SIG-M5 treated with dmso at 0.1 percent for 504 hours (cell line): ENCODE measurements around the gene MMP23B.

Source experiments
- DNase-seq: peaks from one replicate; lab custom pipeline; 2025; ENCODE audit not compliant: unreplicated experiment; lab: John Stamatoyannopoulos, UW

MMP23B gene

DNA sequence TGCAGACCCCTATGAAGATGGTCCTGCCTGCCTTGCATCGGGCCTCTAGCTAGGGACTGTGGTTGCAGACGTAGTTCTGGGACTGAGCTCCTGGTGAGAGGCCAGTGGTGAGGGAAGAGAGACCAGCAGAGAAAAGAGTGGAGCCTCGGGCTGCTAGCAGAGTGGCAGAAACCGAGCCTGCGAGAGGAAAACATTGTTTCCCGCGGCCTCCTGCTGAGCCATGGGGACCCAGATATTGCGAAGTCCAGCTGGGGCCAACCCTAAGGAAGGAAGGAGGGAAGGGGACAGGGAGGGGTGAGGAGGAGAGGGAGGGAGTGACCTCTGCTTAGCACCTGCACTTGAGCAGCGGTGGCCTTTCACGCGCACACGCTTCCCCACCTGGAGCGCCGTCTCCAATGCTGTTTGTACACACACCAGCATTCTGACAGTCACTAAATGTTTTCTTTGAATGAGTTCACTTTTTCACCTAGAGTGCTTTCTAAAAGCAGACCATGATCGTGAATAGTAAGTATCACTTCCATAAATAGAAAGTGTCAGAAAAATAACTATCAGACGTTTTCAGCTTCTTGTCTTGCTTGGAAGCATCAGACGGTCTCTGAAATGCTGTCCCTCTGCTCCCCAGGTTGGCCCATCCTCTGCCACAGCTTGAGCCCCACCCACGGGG lies 29.5 kb upstream of the MMP23B start:
- no peak for DNase-seq

DNA sequence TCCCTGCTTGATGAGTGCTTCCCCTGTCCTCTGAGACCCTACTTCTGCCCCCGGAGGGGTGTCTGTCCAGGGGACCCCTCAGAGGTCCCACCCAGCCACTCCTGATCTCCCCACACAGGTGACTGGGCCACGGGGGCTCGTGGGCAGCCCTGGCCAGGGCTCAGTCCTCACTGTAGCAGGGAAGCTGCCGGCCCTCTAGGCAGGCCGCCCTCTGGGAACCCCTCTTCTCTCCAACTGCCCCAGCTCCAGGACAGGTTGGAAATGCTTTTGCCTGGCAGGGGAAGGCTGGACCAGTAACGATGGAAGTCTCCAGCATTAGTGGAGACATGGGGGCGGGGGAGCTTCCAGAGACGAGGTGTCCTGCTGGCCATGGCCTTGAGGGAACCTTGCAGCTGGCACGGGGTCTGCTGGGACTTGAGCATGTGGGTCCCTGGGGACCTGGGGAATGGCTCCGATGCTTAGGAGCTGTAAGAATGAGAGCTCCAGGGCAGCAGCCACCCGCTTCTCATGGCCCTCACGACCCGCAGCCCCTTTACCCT lies 28.9 kb upstream of the MMP23B start:
- no peak for DNase-seq

DNA sequence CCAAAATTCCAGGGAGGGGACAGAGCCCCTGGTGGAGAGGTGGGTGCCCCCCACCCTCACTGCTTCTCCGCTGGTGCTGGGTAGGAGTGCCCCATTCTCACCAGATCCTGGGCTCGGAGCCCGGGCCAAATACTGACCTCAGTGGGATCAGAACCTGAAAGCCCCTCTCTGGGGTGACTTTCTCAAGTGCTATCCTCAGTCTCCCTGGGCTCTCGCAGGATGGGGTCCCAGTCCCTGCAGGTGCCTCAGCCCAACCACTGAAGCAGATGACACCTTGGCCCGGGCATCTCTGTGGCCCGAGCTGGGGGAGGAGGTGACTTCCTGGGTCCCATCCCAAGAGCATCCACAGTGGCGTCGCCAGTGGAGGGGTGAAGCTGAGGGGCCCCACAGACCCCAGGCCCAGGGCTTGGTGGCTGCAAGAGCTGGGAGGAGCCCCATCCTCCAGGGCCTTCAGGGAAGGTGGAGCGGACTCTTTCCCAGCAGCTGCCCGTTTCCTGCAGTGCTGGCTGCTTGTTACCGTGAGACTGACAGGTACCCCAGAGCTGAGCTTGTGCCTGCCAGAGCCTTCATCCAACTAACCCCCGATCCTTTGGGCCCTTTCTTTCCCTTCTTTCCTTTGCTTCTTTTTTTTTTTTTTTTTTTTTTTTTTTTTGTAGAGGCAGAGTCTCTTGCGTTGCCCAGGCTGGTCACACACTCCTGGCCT lies 28.2 kb upstream of the MMP23B start:
- DNase-seq = no peak

GRCh38 chr1:1604374-1605033 lies 27.5 kb upstream of the MMP23B start:
- DNase-seq = no peak

DNA sequence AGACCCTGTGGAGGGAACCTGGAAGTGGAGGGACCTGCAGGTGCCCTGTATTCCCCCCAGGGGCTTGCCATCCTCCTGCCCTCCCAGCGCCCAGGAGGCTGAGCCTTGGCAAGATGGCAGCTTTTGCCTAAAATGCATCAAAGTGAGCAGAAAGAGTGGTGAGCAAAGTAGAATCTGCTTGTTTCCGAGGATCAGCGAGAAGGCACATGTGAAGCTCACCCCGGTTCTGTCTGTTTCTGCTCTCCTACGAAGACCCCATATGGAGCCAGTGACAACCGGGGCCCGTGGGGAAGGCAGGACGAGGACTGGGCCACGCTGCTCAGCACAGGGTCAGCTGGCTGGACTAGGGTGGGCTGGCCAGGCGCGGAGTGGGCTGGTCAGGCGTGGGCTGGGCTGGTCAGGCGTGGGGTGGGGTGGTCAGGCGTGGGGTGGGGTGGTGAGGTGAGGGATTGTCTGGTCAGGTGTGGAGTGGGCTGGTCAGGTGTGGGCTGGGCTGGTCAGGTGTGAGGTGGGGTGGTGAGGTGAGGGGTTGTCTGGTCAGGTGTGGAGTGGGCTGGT lies 26.9 kb upstream of the MMP23B start:
- DNase-seq = no peak

- no peak for DNase-seq
Measured at GRCh38 chr1:1605724-1606123, 26.2 kb upstream of the MMP23B start.

DNA sequence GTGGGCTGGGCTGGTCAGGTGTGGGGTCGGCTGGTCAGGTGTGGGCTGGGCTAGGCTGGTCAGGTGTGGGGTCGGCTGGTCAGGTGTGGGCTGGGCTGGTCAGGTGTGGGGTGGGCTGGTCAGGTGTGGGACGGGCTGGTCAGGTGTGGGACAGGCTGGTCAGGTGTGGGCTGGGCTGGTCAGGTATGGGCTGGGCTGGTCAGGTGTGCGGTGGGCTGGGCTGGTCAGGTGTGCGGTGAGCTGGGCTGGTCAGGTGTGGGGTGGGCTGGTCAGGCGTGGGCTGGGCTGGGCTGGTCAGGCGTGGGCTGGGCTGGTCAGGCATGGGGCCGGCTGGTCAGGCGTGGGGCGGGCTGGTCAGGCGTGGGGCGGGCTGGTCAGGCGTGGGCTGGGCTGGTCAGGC lies 25.7 kb upstream of the MMP23B start:
- DNase-seq = no peak

- no peak for DNase-seq
Measured at GRCh38 chr1:1609822-1610485, 22.0 kb upstream of the MMP23B start.

- no peak for DNase-seq
Measured at GRCh38 chr1:1610796-1611195, 21.2 kb upstream of the MMP23B start.

- no peak for DNase-seq
Measured at GRCh38 chr1:1612104-1612400, 19.9 kb upstream of the MMP23B start.

DNA sequence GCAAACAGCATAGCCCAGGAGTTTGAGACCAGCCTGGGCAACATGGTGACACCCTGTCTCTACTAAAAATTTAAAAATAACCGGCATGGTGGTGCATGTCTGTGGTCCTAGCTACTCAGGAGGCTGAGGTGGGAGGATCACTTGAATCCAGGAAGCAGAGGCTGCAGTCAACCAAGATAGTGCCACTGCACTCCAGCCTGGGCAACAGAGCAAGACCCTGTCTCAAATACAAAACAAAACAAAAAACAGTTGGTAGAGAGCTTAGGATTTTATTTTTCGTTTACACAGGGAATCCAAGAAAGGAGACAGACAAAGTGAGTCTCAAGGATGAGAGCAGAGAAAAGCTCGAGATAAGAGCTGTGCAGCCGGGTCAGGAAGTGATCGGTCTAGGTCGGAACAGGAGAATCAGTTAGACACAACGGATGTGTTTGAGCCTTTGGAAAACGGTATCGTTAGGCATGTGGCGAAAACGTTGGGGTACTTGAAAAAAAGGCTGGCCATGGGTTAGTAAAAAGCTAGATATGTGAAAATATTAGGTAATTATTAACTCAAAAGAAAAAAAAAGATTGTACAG lies 18.4 kb upstream of the MMP23B start:
- DNase-seq = no peak

DNA sequence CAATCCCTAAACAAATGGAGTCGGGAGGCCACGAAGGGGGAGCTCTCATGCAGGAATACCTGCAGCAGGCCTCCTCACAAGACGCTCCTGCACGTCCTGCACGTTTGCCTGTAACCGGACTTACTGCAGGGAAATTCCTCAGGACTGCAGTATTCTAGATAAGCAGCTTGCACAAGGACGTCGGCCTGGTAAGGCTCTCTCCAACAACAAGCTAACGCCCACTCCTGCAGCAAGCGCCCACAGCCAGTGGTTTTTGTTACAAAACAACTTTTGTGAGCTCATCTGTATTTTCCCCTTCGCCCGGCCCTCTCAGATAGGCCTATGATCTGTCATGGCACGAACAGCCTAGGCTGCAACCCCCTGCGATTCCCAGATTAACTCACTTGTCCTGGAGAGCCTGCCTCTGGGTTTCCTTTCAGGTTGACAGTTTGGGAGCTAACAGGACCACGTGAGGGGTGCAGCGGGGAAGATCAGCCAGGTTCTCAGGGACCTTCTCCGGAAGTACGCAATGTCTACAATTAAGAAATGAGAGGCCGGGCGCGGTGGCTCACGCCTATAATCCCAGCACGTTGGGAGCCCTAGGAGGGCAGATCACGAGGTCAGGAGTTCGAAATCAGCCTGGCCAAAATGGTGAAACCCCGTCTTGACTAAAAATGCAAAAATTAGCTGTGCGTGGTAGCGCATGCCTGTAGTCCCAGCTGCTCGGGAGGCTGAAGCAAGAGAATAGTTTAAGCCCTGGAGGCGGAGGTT lies 17.6 kb upstream of the MMP23B start:
- DNase-seq = peak; percentile 91

DNA sequence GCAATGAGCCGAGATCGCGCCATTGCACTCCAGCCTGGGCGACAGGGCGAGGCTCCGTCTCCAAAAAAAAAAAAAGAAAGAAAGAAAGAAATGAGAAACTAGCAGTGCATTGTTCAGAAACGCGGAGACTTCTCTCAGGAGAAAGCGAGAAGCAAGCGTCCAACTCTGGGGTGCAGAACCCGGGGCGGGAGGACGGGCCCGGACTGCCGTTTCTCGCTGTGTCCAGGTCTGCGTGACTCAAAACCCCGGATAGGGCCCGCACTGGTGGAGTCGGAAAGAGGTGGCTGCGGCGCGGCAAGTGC lies 17.1 kb upstream of the MMP23B start:
- DNase-seq = no peak

DNA sequence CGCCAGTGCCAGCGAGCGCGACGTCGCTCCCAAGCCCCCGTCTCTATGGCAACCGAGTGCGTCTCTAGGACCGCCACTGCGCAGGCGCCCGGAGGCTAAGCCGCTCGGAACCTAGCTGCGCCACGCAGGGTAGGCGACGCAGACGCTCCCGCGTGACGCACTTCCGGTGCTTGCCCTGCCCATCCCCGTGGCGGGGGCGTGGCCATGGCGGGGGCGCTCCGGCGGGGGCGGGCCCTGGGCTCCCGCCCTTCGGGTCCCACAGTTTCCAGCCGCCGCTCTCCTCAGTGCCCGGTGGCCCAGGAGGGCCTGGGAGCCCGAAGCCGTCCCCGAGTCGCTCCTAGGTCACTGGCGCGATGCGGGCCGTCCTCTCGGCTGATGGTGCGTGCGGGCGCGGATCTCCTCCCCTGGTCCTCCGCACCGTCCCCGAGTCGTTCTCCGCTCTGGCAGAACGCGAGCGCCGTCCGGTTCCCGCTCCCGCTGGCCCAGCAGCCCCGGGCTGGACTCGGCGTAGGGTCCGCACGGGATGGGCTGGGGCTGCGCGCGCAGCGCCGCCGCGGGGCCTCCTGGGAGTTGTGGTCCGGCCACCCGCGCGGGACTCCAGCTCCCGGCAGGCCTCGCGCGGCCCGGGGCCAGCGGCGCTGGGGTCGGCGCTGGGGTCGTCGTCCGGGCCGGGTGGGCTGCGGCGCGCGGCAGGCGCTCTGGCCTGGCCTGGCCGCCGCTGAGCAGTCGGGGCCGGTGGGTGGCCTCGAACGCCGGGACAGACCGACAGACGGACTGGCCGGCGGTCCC lies 16.5 kb upstream of the MMP23B start, which contains the start of gene MIB2:
Gene MIB2 (plus strand): TSS at position 245 of the 789 bp plus-strand sequence. CDS start 7,953 bp downstream, outside the sequence.
- DNase-seq = peak; percentile 93

DNA sequence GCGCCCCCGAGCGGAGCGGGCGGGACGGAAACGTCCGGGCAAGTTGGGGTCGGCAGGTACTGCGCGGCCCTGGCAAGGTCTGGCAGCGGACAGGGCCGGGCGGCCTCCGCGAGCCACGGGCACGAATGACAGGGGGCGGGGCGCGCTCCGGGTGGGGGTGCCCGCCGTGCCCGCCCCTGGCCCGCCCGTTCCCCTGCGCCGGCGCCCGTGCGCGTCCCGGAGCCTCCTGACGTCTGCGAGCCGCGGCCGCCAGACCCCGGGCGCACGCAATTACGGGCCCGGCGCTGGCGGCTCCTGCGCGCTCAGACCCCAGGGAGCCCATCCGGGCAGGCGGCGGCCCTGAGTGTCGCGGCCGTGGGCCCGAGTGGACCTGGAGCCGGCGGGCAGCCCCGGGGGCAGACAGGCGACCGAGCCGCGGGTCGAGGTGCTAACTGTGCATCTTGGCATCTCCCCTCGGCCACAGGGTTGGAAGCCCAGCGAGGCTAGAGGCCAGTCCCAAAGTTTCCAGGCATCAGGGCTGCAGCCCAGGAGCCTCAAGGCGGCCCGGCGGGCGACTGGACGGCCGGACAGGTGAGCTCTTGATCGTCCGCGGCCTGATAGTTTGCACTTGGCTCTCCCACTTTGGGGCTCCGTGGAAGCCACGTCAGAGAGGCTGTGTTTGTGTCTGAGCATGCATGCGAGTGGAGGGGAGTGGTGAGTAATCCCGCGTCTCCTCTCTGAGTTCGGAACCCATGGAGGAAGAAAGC lies 15.8 kb upstream of the MMP23B start:
- DNase-seq = no peak

DNA sequence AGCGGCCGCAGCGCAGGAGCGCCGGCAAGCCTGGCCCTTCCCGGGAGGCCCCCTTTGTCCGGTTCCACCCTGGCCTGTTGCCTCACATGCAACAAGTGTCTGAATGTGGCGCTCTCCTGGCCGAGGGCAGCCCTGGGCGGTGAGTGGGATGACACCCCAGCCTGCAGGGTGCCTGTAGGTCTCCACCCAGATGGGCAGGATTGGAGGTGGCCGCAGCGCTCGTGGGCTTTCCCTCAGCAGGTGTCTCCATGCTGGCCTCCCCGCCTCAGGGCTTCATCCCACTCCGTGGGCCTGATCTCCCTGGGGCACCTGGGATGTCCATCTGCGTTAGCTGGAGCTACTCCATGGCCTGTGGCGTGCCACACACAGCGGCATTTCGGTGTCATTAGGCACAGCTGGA lies 15.1 kb upstream of the MMP23B start:
- DNase-seq = no peak

DNA sequence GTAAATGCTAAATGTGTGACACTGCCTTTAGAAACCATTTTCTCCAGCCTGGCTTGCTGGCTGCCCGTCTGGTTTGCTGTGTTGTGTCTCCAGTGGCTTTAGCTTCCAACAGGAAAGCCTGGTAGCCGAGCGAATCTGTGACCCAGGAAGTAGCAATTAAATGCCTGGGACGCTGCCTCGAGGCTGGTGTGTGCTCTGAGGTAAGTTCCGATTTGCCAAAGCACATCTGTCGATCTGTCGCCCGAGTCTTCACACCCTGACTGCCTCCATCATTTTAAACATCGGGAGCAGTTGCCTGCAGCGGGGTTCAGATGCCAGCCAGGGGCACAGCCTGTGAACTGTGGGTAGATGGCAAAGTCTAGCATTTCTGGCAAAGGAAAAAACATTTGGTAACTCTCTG lies 14.5 kb upstream of the MMP23B start:
- DNase-seq = no peak

DNA sequence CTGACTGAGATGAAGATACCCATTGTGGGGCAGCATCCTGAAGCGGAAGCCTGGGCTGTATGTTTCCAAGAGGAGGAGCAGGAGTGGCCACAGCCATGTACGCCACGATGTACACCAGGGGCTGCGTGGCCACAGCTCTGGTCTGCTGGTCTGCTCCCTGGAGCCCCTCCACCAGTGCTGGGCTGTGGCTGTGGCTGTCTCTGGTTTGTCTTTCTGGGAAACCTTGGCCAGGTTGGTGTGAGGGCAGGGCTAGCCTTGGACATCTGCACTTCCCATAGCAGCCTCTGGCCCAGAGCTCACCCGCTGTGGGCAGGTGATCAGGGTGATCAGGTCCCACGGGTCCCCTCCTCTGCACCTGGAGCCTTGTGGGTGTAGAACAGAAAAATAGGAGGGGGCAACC lies 14.0 kb upstream of the MMP23B start:
- no peak for DNase-seq
